HG03457 (cell line): ENCODE data around the gene MT3.
A peak's percentile ranks its signal among the peaks of the same experiment; 100 is the strongest.
"Not testable (repeated sequence)": the region's sequence is repeated elsewhere in the genome, so short reads cannot be mapped to it uniquely, and the experiment has no call there.

ENCODE experiments used
- ATAC-seq: cut with Tn5 transposase; IDR thresholded peaks from one replicate; pipeline ENCODE4 v1.9.1; 2021; ENCODE audit warnings: moderate number of reproducible peaks; ENCODE audit not compliant: unreplicated experiment

MT3 gene

DNA sequence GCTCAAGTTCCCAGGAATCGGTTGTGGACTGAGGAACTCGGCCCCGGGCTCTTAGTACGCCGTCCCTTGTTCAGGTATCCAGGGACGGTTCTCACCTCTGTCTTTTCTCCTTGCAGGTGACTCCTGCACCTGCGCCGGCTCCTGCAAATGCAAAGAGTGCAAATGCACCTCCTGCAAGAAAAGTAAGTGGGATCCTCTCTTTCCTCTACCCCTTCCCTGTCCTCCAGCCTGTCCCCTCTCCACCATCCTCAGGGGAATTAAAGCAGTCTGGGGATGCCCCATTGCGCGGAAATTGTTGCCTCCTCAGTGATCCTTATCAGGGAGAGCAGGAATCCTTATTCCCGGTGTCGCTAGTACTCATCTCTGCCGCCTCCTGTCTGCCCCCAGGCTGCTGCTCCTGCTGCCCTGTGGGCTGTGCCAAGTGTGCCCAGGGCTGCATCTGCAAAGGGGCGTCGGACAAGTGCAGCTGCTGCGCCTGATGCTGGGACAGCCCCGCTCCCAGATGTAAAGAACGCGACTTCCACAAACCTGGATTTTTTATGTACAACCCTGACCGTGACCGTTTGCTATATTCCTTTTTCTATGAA lies 19.6 kb downstream of the MT3 start:
- no peak for ATAC-seq

DNA sequence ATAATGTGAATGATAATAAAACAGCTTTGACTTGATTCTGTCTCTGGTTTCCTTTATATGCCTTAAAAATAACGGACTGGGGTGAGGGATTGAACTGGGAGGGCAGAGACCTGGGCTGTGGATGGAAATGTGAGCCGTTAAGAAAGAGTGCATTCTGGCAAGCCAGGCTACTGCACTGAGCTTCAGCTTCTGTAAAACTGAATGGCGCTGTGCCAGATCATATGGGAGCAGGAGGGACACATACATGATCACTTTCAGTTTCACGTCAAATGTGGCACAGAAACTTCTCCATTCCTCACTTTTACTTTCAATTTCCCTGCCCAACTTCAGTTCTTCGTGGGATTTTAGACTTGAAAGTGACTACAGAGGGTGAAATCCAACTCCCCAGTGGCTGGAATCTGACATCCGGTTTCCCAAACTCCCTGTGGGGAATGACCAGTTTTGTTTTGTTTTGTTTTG lies 20.2 kb downstream of the MT3 start:
- no peak for ATAC-seq

DNA sequence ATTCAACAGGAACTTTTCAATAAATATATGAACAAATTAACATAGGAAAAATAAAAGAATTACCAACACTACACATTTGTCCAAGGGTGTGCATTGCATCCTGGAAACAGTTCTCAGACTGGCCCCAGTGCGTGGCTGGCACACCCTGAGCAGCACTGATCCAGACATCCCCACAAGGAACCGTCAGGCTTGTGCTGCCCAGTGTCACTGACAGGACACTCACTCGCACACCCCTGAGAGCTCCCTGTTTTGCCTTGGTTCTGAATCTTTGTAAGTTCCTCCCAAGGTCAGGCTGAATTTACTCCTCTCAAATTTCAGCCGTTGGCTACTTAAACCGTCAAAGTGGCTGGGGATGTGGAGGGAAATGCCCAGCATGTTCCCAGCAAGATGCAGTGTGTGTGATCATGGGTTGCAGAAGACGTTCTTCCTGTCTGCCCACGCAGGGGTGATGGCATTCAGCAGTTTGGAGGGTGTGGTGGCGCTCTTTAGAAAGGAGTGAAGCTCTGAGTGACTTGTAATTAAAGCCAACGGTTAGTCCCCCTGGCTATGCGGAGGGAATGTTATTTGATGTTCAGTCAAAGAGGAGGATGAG lies 20.8 kb downstream of the MT3 start:
- no peak for ATAC-seq

DNA sequence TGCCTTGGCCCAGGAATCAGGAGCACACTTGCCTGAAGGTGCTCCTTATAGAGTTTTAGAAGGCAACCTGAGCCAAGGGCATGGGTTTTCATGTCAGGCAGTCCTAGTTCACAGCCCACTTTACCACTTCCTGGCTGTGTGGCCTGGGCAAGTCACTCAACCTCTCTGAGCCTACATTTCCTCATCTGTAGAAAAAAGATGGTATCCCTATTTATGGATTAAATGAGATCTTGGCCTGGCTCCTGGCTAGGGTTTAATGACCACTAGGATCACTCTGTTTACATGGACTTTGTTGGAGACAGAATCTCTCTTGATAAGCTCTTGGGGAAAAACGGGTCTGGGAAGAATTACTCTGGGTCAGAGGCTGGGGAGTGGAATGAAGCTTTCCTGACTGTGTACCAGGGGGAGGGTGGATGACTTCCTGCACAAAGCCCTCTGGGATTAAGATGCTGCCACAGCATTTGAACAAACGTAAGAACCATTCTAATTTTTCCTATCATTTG lies 21.3 kb downstream of the MT3 start:
- no peak for ATAC-seq

DNA sequence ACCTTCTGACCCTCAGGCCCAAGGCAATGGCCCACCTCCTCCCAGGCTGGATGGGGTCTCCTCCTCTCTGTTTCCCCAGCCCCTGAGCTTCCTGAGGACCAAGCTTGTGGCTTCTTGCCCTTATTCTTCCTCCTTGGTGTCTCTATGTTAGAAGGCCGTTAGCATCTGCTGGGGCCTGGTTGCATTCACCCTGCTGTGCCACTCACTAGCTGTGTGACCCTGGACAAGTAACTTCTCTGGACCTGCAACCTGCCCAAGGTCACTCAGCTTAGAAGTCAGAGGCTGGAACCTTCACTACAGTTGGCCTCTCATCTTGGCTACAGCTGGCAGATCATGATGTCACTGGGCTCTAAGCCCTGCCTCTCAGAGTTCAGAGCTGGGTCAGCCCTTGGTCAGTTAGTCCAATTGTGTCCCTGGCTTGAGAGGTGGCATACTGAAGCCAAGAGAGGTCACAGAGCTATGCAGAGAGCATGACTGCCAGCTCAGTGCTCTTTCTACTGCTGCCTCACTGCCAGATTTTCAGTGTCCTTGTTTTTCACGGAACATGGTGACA lies 22.0 kb downstream of the MT3 start:
- no peak for ATAC-seq

DNA sequence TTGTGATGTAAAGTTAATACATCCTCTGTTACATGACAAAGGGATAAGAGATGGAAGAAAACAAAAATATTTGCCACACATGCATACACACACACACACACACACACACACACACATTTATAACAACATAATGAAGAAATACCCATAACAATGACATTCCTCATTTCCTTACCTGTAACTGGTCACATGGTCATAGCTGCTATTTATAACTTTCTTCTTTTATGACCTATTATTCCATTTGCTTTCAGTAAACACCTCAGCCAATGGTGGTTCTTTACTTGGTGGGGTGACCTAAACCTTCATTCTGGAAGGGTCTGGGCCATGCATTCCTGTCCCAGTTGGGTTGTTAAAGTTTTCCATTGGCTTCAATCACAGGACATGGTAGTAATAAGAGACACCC lies 24.4 kb downstream of the MT3 start:
- no peak for ATAC-seq

DNA sequence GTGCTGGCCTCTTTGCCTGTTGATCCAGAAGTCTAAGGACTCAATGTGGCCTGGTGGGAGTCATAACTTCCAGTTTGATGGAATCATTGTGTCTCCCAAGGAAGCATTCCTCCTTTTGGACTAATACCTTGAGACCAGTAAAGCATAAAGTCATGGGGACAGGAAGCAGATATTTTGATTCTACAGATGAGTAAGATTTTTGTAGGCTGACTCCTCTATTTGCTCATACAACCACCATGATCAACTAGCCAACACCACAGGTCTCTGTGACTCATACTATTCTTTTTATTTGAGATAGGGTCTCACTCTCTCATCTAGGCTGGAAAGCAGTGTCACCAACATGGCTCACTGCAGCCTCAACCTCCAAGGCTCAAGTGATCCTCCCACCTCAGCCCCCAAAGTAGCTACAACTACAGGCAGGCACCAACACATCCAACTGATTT lies 25.2 kb downstream of the MT3 start:
- ATAC-seq = no peak

DNA sequence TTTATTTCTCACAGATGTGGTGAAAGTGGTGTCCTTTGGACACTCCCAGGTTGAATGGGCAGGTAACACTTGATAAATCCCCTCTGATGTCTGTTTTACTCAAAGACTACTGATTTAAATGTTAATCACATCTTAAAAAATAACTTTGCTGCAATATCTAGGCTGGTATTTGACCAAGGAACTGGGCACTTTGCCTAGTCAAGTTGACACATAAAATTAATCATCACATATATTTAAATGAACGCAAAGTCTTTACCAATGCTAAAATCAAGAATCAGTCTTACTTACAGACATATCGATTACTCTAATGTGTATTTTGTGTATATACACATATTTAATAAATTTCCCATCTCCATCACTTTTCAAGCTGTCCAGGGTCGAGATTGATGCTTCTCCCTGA lies 26.0 kb downstream of the MT3 start:
- no peak for ATAC-seq

DNA sequence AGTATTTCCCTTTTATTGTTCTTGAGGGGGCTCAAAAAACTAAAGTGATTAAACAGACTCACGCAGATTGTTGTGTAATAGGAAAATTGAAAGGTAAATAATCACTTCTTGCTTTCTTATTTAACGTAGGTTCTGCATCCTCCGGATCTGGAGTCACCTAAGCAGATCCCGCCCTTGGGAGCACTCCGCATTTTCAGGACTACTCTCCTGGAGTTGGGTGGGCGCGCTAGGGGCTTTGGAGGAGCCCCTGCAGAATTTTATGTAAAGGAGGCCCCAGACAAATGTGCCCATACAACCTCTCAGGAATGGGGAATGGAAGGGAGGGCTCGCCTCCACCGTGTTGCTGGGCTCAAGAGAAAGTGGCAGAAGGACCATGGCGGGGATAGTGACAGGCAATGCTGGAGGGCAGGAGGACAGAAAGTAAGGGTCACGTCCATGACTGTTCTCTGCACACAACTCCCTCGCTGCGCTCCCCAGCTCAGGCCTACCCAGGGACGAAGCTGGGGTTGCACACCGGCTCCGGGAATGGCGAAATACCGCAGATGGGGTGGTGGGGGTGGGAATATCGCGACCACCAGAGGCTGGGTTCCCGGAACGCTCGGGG lies 27.4 kb downstream of the MT3 start:
- no peak for ATAC-seq

DNA sequence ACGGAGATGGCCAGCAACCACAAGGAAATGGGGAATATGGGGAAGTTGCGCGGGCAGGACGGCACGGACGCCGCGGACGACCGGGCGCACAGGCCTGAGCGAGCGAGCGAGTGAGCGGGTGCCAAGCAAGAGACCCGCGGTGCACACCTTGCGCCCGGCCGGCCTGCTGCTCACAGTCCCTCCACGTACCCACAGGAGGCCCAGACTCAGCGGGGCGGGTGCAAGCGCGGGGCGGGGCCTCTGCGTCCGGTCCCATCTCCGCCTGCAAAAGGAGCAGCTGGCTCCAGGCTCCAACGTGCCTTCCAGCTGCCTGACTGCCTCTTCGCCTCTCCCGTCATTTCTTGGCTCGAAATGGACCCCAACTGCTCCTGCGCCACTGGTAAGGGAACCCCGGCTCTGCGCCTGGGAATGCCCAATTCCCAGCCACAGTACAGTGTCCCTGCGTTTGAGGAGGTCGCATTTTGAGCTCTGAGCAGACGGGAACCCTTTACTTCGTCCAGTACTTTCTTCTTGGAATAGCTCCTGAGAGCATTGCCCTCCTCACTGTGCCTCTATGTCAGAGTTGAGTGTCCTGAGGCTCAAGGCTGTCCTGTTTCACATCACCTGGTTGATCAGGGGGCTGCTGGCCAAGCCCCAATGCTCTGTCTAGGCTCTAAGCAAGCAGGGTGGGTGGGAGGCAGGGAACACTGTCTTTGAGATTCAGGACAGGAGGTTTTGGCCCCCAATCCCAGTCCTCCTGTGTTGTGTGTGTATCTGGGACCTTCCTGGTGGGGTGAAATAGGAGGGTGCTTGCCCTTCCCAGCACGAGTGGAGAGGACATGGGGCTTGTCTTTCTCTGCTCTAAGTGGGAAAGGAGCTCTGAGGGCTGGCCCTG lies 28.1 kb downstream of the MT3 start:
- ATAC-seq = peak; percentile 53

DNA sequence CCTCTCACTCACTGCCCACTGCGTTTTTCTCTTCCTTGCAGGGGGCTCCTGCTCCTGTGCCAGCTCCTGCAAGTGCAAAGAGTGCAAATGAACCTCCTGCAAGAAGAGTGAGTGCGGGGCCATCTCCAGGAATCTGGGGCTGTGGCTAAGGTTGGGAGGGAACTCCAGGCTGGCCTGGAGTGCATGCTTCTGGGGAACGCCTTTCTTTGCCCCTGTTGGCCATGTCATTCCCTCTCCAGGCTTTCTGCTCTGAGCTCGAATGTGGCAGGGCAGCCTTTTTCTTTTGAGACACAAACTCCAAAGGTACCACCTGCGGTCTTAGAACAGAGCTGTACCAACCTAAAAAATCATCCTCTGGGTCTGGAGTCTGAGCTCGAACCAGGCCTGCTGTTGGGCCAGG lies 28.8 kb downstream of the MT3 start:
- no peak for ATAC-seq

DNA sequence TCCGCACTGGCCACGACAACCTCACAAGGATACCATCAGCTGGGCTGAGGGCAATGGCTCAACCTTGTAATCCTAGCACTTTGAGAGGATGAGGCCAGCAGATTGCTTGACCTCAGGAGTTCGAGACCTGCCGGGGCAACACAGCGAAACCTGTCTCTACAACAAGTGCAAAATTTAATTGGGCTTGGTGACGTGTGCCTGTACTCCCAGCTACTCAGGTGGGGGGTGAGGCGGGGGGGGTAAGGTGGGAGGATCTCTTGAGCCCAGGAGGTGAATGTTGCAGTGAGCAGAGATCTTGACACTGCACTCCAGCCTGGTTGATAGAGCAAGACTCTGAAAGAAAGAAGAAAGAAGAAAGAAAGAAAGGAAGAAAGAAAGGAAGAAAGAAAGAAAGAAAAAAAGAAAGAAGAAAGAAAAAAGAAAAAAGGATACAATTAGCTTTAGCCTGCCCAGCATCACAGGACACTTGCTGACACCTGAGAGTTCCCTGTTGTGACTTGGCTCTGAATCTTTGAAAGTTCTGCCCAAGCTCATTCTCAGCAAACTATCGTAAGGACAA lies 31.1 kb downstream of the MT3 start:
- no peak for ATAC-seq

DNA sequence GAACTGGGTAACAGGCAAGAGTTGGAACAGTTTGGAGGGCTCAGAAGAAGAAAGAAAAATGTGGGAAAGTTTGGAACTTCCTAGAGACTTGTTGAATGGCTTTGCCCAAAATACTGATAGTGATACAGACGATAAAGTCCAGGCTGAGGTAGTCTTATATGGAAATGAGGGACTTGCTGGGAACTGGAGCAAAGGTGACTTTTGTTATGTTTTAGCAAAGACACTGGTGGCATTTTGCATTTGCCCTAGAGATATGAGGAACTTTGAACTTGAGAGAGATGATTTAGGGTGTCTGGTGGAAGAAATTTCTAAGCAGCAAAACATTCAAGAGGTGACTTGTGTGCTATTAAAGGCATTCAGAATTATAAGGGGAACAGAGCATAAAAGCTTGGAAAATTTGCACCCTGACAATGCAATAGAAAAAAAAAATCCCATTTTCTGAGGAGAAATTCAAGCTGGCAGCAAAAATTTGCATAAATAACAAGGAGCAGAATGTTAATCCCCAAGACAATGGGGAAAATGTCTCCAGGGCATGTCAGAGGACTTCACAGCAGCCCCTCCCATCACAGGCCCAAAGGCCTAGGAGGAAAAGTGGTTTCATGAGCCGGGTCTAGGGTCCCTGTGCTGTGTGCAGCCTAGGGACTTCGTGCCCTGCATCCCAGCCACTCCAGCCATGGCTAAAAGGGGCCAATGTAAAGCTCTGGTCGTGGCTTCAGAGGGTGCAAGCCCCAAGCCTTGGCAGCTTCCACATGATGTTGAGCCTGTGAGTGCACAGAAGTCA lies 32.5 kb downstream of the MT3 start:
- not testable (repeated sequence) for ATAC-seq

DNA sequence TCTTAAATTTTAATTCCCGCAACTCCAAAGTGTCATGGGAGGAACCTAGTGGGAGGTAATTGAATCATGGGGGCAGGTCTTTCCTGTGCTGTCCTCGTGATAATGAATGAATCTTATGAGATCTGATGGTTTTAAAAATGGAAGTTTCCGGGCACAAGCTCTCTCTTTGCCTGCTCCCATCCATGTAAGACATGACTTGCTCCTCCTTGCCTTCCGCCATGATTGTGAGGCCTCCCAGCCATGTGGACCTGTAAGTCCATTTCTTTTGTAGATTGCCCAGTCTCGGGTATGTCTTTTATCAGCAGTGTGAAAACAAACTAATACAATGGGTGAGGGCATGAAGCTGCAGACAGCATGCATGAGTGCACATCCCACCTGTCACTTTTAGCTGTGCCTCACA lies 33.9 kb downstream of the MT3 start:
- ATAC-seq = not testable (repeated sequence)

DNA sequence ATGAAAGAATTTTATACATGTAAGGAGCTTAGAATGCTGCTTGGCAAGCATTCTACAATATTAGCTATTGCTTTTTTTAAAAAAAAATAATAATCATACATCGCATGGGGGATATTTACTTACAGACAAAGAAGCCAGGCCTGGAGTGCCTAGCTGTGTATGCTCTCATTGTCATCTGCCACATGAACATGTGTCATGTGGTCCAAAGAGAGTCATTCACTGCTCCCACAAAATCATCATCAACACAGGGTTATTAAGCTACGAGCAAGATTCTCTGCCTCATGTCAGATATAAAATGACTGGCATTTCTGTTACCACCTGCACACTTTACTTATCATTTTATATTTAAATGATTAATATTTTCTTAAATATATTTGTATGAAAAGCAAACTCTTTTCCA lies 34.3 kb downstream of the MT3 start:
- no peak for ATAC-seq

DNA sequence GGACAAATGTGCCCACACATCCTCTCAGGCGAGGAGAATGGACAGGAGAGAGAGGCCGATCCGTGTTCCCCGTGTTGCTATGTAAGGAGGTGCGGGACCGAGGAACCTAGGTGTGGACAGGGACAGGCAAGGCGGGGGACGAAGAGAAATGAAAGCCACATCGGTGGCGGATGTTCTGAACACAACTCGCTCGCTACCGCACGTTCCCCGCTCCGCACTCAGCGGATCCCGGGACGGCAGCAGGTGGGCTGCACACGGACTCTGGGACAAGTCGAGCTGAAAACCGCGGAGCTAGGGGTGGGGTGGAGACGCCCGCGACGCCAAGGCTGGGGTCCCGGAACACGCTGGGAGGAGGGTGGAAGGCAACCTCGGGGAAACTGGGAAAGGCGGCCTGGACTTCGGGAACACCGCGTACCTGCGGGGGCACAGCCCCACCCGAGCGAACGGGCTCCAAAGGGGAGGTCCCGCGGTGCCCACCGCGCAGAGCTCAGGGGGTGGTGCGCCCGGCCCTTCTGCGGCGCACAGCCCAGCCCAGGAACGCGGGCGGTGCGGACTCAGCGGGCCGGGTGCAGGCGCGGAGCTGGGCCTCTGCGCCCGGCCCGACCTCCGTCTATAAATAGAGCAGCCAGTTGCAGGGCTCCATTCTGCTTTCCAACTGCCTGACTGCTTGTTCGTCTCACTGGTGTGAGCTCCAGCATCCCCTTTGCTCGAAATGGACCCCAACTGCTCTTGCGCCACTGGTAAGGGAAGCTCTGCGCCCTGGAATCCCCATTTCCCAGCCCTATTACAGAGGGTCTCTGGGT lies 36.0 kb downstream of the MT3 start, which contains the start of gene MT1E:
Gene MT1E (plus strand): TSS at position 642 of the 803 bp plus-strand sequence. CDS start 71 bp downstream, at position 713.
- peak; percentile 56 for ATAC-seq

DNA sequence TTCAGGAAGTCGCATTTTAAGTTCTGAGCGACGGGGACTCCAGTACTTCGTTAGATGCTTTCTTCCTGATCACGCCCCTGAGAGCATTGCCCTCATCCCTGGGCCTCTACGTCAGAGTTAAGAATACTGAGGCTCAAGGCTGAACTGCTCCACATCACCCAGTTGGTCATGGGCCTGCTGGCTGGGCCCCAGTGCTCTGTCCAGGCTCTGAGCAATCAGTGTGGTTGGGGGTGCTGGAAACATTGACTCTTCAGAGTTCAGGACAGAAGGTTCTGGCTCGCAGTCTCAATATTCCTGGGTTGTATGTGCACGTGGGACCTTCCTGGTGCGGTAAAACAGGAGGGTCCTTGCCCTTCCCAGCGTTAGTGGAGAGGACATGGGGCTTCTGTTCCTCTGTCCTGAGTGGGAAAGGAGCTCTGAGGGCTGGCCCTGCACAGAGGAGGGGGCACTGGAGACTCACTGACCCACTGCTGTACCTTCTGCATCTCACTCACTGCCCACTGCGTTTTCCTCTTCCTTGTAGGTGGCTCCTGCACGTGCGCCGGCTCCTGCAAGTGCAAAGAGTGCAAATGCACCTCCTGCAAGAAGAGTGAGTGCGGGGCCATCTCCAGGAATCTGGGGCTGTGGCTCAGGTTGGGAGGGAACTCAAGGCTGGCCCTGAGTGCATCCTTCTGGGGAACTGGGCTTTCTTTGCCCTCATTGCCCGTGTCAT lies 36.8 kb downstream of the MT3 start:
- peak; percentile 20 for ATAC-seq

DNA sequence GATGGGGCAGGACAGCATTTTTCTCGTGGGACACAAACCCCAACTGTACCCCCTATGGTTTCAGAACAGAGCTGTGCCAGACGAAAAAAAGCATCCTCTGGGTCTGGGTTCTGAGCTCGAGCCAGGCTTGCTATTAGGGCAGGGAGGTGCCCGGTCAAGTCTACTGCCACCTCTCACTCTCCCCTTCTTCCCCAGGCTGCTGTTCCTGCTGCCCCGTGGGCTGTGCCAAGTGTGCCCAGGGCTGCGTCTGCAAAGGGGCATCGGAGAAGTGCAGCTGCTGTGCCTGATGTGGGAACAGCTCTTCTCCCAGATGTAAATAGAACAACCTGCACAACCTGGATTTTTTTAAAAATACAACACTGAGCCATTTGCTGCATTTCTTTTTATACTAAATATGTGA lies 37.4 kb downstream of the MT3 start:
- no peak for ATAC-seq
